Panc1 (cell line): ENCODE data around the gene EIPR1.

Experiments used
- POLR2AphosphoS5 ChIP-seq: IDR thresholded peaks from 2 replicates; pipeline ENCODE4 v1.6.1; 2012; ENCODE audit warnings: mild to moderate bottlenecking, low read depth, low read length, moderate library complexity
- TF ChIP-seq, protein P1 (sequence below): fragments of 450-650 bp; IDR thresholded peaks from 2 replicates; pipeline ENCODE4 v1.5.1; 2017; ENCODE audit warnings: mild to moderate bottlenecking
- TF ChIP-seq, protein P2 (sequence below), 2 experiments: IDR thresholded peaks; 2 replicates each; pipeline ENCODE4 v1.6.1; 2011 to 2012; ENCODE audit warnings: low read depth in 2 of 2, control low read depth in 1 of 2, low read length in 1 of 2, mild to moderate bottlenecking in 1 of 2, moderate library complexity in 1 of 2; ENCODE audit not compliant: insufficient read depth in 1 of 2

DNA sequence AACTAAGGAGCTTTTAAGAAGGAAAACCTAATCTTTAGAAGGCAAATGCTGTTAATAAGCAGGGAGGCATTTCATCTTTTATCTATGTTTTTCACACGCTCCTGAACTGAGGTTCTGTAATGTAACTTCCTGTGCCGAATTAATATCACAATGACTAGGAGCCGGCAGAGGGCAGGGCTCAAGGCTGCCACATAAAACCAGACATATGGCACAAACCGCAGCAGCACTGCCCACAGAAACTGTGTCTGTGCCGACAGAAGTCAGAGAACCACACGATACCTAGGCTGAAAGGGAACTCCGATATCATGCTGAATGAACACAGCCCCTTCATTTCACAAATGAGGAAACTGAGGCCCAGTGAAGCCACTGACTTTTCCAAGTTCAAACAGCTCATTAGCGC lies 112.1 kb downstream of the EIPR1 start:
- TF ChIP-seq POLR2AphosphoS5: no peak
- TF ChIP-seq, protein P1, sequence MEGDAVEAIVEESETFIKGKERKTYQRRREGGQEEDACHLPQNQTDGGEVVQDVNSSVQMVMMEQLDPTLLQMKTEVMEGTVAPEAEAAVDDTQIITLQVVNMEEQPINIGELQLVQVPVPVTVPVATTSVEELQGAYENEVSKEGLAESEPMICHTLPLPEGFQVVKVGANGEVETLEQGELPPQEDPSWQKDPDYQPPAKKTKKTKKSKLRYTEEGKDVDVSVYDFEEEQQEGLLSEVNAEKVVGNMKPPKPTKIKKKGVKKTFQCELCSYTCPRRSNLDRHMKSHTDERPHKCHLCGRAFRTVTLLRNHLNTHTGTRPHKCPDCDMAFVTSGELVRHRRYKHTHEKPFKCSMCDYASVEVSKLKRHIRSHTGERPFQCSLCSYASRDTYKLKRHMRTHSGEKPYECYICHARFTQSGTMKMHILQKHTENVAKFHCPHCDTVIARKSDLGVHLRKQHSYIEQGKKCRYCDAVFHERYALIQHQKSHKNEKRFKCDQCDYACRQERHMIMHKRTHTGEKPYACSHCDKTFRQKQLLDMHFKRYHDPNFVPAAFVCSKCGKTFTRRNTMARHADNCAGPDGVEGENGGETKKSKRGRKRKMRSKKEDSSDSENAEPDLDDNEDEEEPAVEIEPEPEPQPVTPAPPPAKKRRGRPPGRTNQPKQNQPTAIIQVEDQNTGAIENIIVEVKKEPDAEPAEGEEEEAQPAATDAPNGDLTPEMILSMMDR: no peak
- TF ChIP-seq, protein P2, sequence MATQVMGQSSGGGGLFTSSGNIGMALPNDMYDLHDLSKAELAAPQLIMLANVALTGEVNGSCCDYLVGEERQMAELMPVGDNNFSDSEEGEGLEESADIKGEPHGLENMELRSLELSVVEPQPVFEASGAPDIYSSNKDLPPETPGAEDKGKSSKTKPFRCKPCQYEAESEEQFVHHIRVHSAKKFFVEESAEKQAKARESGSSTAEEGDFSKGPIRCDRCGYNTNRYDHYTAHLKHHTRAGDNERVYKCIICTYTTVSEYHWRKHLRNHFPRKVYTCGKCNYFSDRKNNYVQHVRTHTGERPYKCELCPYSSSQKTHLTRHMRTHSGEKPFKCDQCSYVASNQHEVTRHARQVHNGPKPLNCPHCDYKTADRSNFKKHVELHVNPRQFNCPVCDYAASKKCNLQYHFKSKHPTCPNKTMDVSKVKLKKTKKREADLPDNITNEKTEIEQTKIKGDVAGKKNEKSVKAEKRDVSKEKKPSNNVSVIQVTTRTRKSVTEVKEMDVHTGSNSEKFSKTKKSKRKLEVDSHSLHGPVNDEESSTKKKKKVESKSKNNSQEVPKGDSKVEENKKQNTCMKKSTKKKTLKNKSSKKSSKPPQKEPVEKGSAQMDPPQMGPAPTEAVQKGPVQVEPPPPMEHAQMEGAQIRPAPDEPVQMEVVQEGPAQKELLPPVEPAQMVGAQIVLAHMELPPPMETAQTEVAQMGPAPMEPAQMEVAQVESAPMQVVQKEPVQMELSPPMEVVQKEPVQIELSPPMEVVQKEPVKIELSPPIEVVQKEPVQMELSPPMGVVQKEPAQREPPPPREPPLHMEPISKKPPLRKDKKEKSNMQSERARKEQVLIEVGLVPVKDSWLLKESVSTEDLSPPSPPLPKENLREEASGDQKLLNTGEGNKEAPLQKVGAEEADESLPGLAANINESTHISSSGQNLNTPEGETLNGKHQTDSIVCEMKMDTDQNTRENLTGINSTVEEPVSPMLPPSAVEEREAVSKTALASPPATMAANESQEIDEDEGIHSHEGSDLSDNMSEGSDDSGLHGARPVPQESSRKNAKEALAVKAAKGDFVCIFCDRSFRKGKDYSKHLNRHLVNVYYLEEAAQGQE (IDR thresholded peaks at IDR 0.05; ENCODE audit: insufficient read depth in 1 of 2, low read depth in 2 of 2, low read length in 1 of 2): no peak
